GM23338 (cell line): ENCODE results near the gene MCFD2. TPM values are rescaled to one million over a fixed set of nuclear protein-coding genes. Genes with fewer than 3 reads are reported as not detected.

Experiments
- ATAC-seq: fragments of 200-7000 bp; cut with Tn5 transposase; 3 replicates; pipeline ENCODE4 v1.9.1; 2020
- DNase-seq: peaks from one replicate; pipeline ENCODE4 v3.0.0-alpha.2; 2015; ENCODE audit warnings: low spot score
- H2AFZ ChIP-seq: fragments of 200-600 bp; sonication (generic); 2 replicates; pipeline ENCODE4 v1.8.0; 2016; ENCODE audit warnings: antibody characterized with exemption, mild to moderate bottlenecking, moderate library complexity
- H3F3A ChIP-seq: fragments of 200-600 bp; sonication (generic); replicated peaks from 2 replicates; pipeline ENCODE4 v1.8.0; 2017; ENCODE audit warnings: antibody characterized with exemption, mixed run types, low read depth
- H3K27ac ChIP-seq: fragments of 200-600 bp; sonication (generic); 2 replicates; pipeline ENCODE4 v1.6.1; 2016; ENCODE audit warnings: low read depth
- H3K27me3 ChIP-seq: fragments of 200-600 bp; sonication (generic); 2 replicates; pipeline ENCODE4 v1.8.0; 2016; ENCODE audit warnings: mild to moderate bottlenecking, mixed run types, moderate library complexity; ENCODE audit not compliant: insufficient read depth
- H3K36me3 ChIP-seq: fragments of 200-600 bp; sonication (generic); 2 replicates; pipeline ENCODE4 v1.8.0; 2016; ENCODE audit warnings: mild to moderate bottlenecking; ENCODE audit not compliant: insufficient read depth
- H3K4me1 ChIP-seq: fragments of 200-600 bp; sonication (generic); 2 replicates; pipeline ENCODE4 v1.8.0; 2016; ENCODE audit warnings: mild to moderate bottlenecking, moderate library complexity; ENCODE audit not compliant: insufficient read depth
- H3K4me2 ChIP-seq: fragments of 200-600 bp; sonication (generic); 2 replicates; pipeline ENCODE4 v1.7.1; 2017; ENCODE audit warnings: mixed run types
- H3K4me3 ChIP-seq: fragments of 200-600 bp; sonication (generic); 2 replicates; pipeline ENCODE4 v1.6.1; 2016; ENCODE audit warnings: mixed run types
- H3K79me2 ChIP-seq: fragments of 200-600 bp; sonication (generic); replicated peaks from 2 replicates; pipeline ENCODE4 v1.8.0; 2017; ENCODE audit warnings: mild to moderate bottlenecking; ENCODE audit not compliant: insufficient read depth
- H3K9me2 ChIP-seq: fragments of 200-600 bp; sonication (generic); 2 replicates; pipeline ENCODE4 v1.8.0; 2017; ENCODE audit not compliant: insufficient read depth
- H4K20me1 ChIP-seq: fragments of 200-600 bp; sonication (generic); replicated peaks from 2 replicates; pipeline ENCODE4 v1.8.0; 2017; ENCODE audit warnings: mild to moderate bottlenecking; ENCODE audit not compliant: insufficient read depth
- H3K27ac Mint-ChIP-seq: 2 replicates; pipeline ENCODE4 v1.8.0; 2020; ENCODE audit warnings: inconsistent platforms, mild to moderate bottlenecking, moderate library complexity, mixed read lengths
- H3K27me3 Mint-ChIP-seq: 3 replicates; pipeline ENCODE4 v1.8.0; 2022; ENCODE audit warnings: low read depth, mild to moderate bottlenecking, moderate library complexity, mixed read lengths, inconsistent platforms; ENCODE audit not compliant: insufficient read depth, poor library complexity
- H3K36me3 Mint-ChIP-seq: 3 replicates; pipeline ENCODE4 v1.8.0; 2021; ENCODE audit warnings: low read depth, mild to moderate bottlenecking, inconsistent platforms, moderate library complexity, mixed read lengths
- H3K4me1 Mint-ChIP-seq: 3 replicates; pipeline ENCODE4 v1.8.0; 2020; ENCODE audit warnings: mild to moderate bottlenecking, inconsistent platforms, mixed read lengths
- H3K4me3 Mint-ChIP-seq: 3 replicates; pipeline ENCODE4 v1.8.0; 2021; ENCODE audit warnings: moderate library complexity, mild to moderate bottlenecking, inconsistent platforms, mixed read lengths
- H3K9me3 Mint-ChIP-seq: 3 replicates; pipeline ENCODE4 v1.8.0; 2020; ENCODE audit warnings: moderate library complexity, mild to moderate bottlenecking, inconsistent platforms, mixed read lengths
- CTCF ChIP-seq, 2 experiments: fragments of 200-600 bp in 1 of 2; sonication (generic) in 1 of 2; conservative IDR thresholded peaks; 2 replicates each; pipeline versions ENCODE4 v1.5.1 to v1.6.1; 2016 to 2017; ENCODE audit warnings: antibody characterized with exemption in 2 of 2, low read depth in 2 of 2, mild to moderate bottlenecking in 2 of 2, moderate library complexity in 1 of 2
- ETS1 ChIP-seq: IDR thresholded peaks from 2 replicates; pipeline ENCODE4 v1.6.1; 2016; ENCODE audit warnings: antibody characterized with exemption
- EZH2 ChIP-seq: fragments of 200-600 bp; sonication (generic); IDR thresholded peaks from one replicate; pipeline ENCODE4 v1.8.0; 2017; ENCODE audit warnings: antibody characterized with exemption, mild to moderate bottlenecking, low read depth; ENCODE audit not compliant: unreplicated experiment
- EZH2phosphoT487 ChIP-seq: fragments of 200-600 bp; sonication (generic); IDR thresholded peaks from one replicate; pipeline ENCODE4 v1.8.1; 2018; ENCODE audit warnings: antibody characterized with exemption; ENCODE audit not compliant: unreplicated experiment
- NANOG ChIP-seq: IDR thresholded peaks from 2 replicates; pipeline ENCODE4 v1.6.1; 2016; ENCODE audit warnings: antibody characterized with exemption, borderline replicate concordance
- POLR2AphosphoS5 ChIP-seq: IDR thresholded peaks from 2 replicates; pipeline ENCODE4 v1.6.1; 2016; ENCODE audit warnings: antibody characterized with exemption, low read depth
- REST ChIP-seq: IDR thresholded peaks from one replicate; pipeline ENCODE4 v1.6.1; 2018; ENCODE audit warnings: antibody characterized with exemption; ENCODE audit not compliant: unreplicated experiment
- STAT1 ChIP-seq: IDR thresholded peaks from one replicate; pipeline ENCODE4 v1.6.1; 2016; ENCODE audit warnings: antibody characterized with exemption; ENCODE audit not compliant: unreplicated experiment
- ZNF331 ChIP-seq: fragments of 250-450 bp; sonication (Bioruptor Pico); IDR thresholded peaks from 2 replicates; pipeline ENCODE4 v1.5.0; 2020; ENCODE audit warnings: low read depth, mild to moderate bottlenecking, moderate library complexity
- polyA plus RNA-seq: library from polyadenylated mRNA; unstranded; fragments of >200 nt; fragmentation: Nextera tagmentation; extraction: Ambion mirVana; gene quantifications from 2 replicates; pipeline ENCODE4 v1.2.1, GENCODE V29; 2016
- total RNA-seq: library from RNA; depleted of rRNA; stranded (reverse); fragments of >200 nt; shearing (Covaris generic); gene quantifications from 2 replicates; pipeline ENCODE4 v1.2.3, GENCODE V29; 2014

The MCFD2 gene
- total and polyA plus RNA-seq, 2 experiments from 2014 or later: 55.1 to 91.9 TPM

- DNase-seq (peak; percentile 41), ATAC-seq (peak; percentile 55)
- no peaks in the 10 kb centered on the region for H3K79me2 ChIP-seq
- peaks cover 8% of the 10 kb centered on the region for H3F3A ChIP-seq
- H3K9me3 Mint-ChIP-seq: no peaks in the 10 kb centered on the region
- H3K27ac Mint-ChIP-seq: no peak overlapping the region
- no peaks in the 10 kb centered on the region for H3K36me3 ChIP-seq
- no peak overlapping the region for H3K27ac ChIP-seq
- no peak overlapping the region for H3K4me3 ChIP-seq
- H3K27me3 ChIP-seq: no peaks in the 10 kb centered on the region
- no peaks in the 10 kb centered on the region for H3K4me1 ChIP-seq
- H2AFZ ChIP-seq: no peak overlapping the region
- TF ChIP-seq CTCF (conservative IDR thresholded peaks at IDR 0.05; ENCODE audit: low read depth in 2 of 2): peak in 1 of 2 experiments; percentile 19; a peak in 2 of 4 replicates
- no peak for TF ChIP-seq EZH2
- no peak overlapping the region for H3K4me3 Mint-ChIP-seq
- peaks cover 4% of the 10 kb centered on the region for H3K27me3 Mint-ChIP-seq
- H3K9me2 ChIP-seq: no peaks in the 10 kb centered on the region
- H3K36me3 Mint-ChIP-seq: no peaks in the 10 kb centered on the region
- H3K4me1 Mint-ChIP-seq: no peaks in the 10 kb centered on the region
- no peak overlapping the region for H3K4me2 ChIP-seq
- H4K20me1 ChIP-seq: no peaks in the 10 kb centered on the region
Measured at GRCh38 chr2:46878886-46879285, 36.7 kb downstream of the MCFD2 start.

GRCh38 chr2:46878240-46878877 is 37.2 kb downstream of the MCFD2 start:
- Mint-ChIP-seq H3K4me3 (no peak overlapping the region), H3K27me3 (peaks cover 4% of the 10 kb centered on the region), H3K36me3 (no peaks in the 10 kb centered on the region), H3K27ac (no peak overlapping the region), H3K4me1 (0 out of 3 replicates have a peak, but pooled peaks cover 2% of the 10 kb centered on the region), H3K9me3 (no peaks in the 10 kb centered on the region)
- no peak overlapping the region for H2AFZ ChIP-seq
- H3K9me2 ChIP-seq: no peaks in the 10 kb centered on the region
- no peak for DNase-seq
- peaks cover 8% of the 10 kb centered on the region for H3F3A ChIP-seq
- H3K4me2 ChIP-seq: no peak overlapping the region
- H3K27me3 ChIP-seq: no peaks in the 10 kb centered on the region
- no peaks in the 10 kb centered on the region for H3K79me2 ChIP-seq
- H3K4me3 ChIP-seq: no peak overlapping the region
- H3K36me3 ChIP-seq: no peaks in the 10 kb centered on the region
- ATAC-seq: no peak
- TF ChIP-seq REST (no peak), EZH2 (no peak), POLR2AphosphoS5 (no peak), NANOG (no peak), ETS1 (no peak), EZH2phosphoT487 (no peak), ZNF331 (CRISPR knock-in tag) (no peak), STAT1 (no peak)
- no peaks in the 10 kb centered on the region for H3K4me1 ChIP-seq
- no peaks in the 10 kb centered on the region for H4K20me1 ChIP-seq
- H3K27ac ChIP-seq: no peak overlapping the region
